Tibial nerve (tissue), 4 donors: ENCODE data around the gene STX8.

Experiments
- EP300 ChIP-seq, 2 donors: sonication (generic); formaldehyde crosslinking; IDR thresholded peaks; one replicate each; pipeline ENCODE4 v1.6.1; 2017; ENCODE audit warnings: antibody characterized with exemption in 2 of 2, mild to moderate bottlenecking in 1 of 2
- TF ChIP-seq, protein P1 (sequence below), 5 experiments: fragments of 200-600 bp in 3 of 5; fragments of 450-650 bp in 2 of 5; sonication (generic) in 3 of 5; IDR thresholded peaks; one replicate each; pipeline ENCODE4 v1.5.1; 2016 to 2019; ENCODE audit warnings: antibody characterized with exemption in 5 of 5, mild to moderate bottlenecking in 3 of 5, moderate library complexity in 2 of 5

DNA sequence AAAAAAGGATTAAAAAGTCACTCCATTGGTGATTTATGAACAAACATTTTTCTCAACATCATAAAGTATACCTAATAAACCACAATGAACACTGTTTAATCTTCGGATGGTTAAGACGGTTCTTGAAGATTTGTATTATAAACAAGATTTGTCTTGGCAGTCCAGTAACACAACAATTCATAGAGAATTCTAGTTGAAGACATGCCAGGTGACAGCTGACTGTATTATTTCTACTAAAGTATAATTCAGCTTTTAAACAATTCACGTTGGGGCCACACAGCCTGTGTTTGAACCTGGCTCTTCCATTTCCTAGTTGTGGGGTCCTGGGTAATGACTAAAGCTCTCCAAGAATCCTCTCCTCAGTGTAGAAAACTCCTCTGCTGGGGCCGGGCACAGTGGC is 22.0 kb downstream of the STX8 start:
- TF ChIP-seq, protein P1, sequence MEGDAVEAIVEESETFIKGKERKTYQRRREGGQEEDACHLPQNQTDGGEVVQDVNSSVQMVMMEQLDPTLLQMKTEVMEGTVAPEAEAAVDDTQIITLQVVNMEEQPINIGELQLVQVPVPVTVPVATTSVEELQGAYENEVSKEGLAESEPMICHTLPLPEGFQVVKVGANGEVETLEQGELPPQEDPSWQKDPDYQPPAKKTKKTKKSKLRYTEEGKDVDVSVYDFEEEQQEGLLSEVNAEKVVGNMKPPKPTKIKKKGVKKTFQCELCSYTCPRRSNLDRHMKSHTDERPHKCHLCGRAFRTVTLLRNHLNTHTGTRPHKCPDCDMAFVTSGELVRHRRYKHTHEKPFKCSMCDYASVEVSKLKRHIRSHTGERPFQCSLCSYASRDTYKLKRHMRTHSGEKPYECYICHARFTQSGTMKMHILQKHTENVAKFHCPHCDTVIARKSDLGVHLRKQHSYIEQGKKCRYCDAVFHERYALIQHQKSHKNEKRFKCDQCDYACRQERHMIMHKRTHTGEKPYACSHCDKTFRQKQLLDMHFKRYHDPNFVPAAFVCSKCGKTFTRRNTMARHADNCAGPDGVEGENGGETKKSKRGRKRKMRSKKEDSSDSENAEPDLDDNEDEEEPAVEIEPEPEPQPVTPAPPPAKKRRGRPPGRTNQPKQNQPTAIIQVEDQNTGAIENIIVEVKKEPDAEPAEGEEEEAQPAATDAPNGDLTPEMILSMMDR (IDR thresholded peaks at IDR 0.05): no peak
- no peak for TF ChIP-seq EP300 (IDR thresholded peaks at IDR 0.05)
